WTC11 (cell line): Measurements from ENCODE around the gene B4GALNT1. TPM values are rescaled to one million over a fixed set of nuclear protein-coding genes. Genes with fewer than 3 reads are reported as not detected.

Experiments
- ATAC-seq: fragments of 200-7000 bp; cut with Tn5 transposase; 2 replicates; pipeline ENCODE4 v1.10.0; 2021; ENCODE audit warnings: mild to moderate bottlenecking, moderate library complexity
- CTCF ChIA-PET: fragments of 300-600 bp; sonication (Branson Sonifier 250); formaldehyde crosslinking; loops from one replicate; lab custom pipeline; 2021; ENCODE audit warnings: antibody characterized with exemption; lab: Charles Lee
- POLR2A ChIA-PET: fragments of 350-600 bp; sonication (Branson Sonifier 250); formaldehyde crosslinking; loops from one replicate; lab custom pipeline; 2021; ENCODE audit warnings: antibody characterized with exemption; lab: Charles Lee
- DNase-seq: peaks from one replicate; pipeline ENCODE4 v3.0.0; 2021; ENCODE audit warnings: low spot score
- H3K27ac Mint-ChIP-seq: 2 replicates; pipeline ENCODE4 v1.8.0; 2021; ENCODE audit warnings: mixed read lengths
- H3K27me3 Mint-ChIP-seq: 2 replicates; pipeline ENCODE4 v1.8.0; 2021; ENCODE audit warnings: low read depth, mild to moderate bottlenecking, moderate library complexity, mixed read lengths
- H3K36me3 Mint-ChIP-seq: 2 replicates; pipeline ENCODE4 v1.8.0; 2021; ENCODE audit warnings: mixed read lengths
- H3K4me1 Mint-ChIP-seq: 2 replicates; pipeline ENCODE4 v1.8.0; 2022; ENCODE audit warnings: mixed read lengths
- H3K4me3 Mint-ChIP-seq: 2 replicates; pipeline ENCODE4 v1.8.0; 2021; ENCODE audit warnings: mild to moderate bottlenecking, moderate library complexity, mixed read lengths
- H3K9me3 Mint-ChIP-seq: 2 replicates; pipeline ENCODE4 v1.8.0; 2021; ENCODE audit warnings: mixed read lengths
- ARID4B ChIP-seq: sonication (generic); formaldehyde crosslinking; IDR thresholded peaks from 2 replicates; pipeline ENCODE4 v1.8.0; 2023; ENCODE audit warnings: missing genetic modification reagents, mild to moderate bottlenecking, borderline replicate concordance
- ATF6 ChIP-seq: sonication (generic); formaldehyde crosslinking; IDR thresholded peaks from 2 replicates; pipeline ENCODE4 v1.8.1; 2023; ENCODE audit warnings: mild to moderate bottlenecking, missing genetic modification reagents
- EMX1 ChIP-seq: fragments of 250-450 bp; sonication (Bioruptor Pico); IDR thresholded peaks from 2 replicates; pipeline ENCODE4 v1.8.0; 2021; ENCODE audit warnings: mild to moderate bottlenecking
- FOXP1 ChIP-seq: sonication (generic); formaldehyde crosslinking; IDR thresholded peaks from 2 replicates; pipeline ENCODE4 v1.8.0; 2022; ENCODE audit warnings: missing genetic modification reagents, mild to moderate bottlenecking, moderate library complexity, borderline replicate concordance
- HMGXB4 ChIP-seq: sonication (generic); formaldehyde crosslinking; IDR thresholded peaks from 2 replicates; pipeline ENCODE4 v1.8.1; 2023; ENCODE audit warnings: mild to moderate bottlenecking, moderate library complexity, missing genetic modification reagents
- KAT7 ChIP-seq: sonication (generic); formaldehyde crosslinking; IDR thresholded peaks from 2 replicates; pipeline ENCODE4 v1.8.1; 2023; ENCODE audit warnings: missing genetic modification reagents, mild to moderate bottlenecking, borderline replicate concordance
- MAX ChIP-seq: sonication (generic); formaldehyde crosslinking; IDR thresholded peaks from 2 replicates; pipeline ENCODE4 v1.8.0; 2022; ENCODE audit warnings: mild to moderate bottlenecking, missing genetic modification reagents
- SP1 ChIP-seq: sonication (generic); formaldehyde crosslinking; conservative IDR thresholded peaks from 2 replicates; pipeline ENCODE4 v1.8.1; 2022; ENCODE audit warnings: missing genetic modification reagents
- TEAD1 ChIP-seq: sonication (generic); formaldehyde crosslinking; IDR thresholded peaks from 2 replicates; pipeline ENCODE4 v1.8.0; 2022; ENCODE audit warnings: mild to moderate bottlenecking, missing genetic modification reagents
- USF2 ChIP-seq: sonication (generic); formaldehyde crosslinking; IDR thresholded peaks from 2 replicates; pipeline ENCODE4 v1.8.1; 2023; ENCODE audit warnings: mild to moderate bottlenecking, missing genetic modification reagents, moderate library complexity
- ZMAT4 ChIP-seq: fragments of 250-450 bp; sonication (Bioruptor Pico); IDR thresholded peaks from 2 replicates; pipeline ENCODE4 v1.9.0; 2021; ENCODE audit warnings: mild to moderate bottlenecking
- ZNF396 ChIP-seq: fragments of 250-450 bp; sonication (Bioruptor Pico); IDR thresholded peaks from 2 replicates; pipeline ENCODE4 v1.8.0; 2021; ENCODE audit warnings: mild to moderate bottlenecking, moderate library complexity, borderline replicate concordance
- ZNF423 ChIP-seq: fragments of 250-450 bp; sonication (Bioruptor Pico); IDR thresholded peaks from 2 replicates; pipeline ENCODE4 v2.1.2; 2022; ENCODE audit warnings: mild to moderate bottlenecking, moderate library complexity
- ZNF671 ChIP-seq: fragments of 250-450 bp; sonication (Bioruptor Pico); IDR thresholded peaks from 2 replicates; pipeline ENCODE4 v1.8.0; 2021; ENCODE audit warnings: mild to moderate bottlenecking
- total RNA-seq: library from RNA; stranded (reverse); gene quantifications from 3 replicates; pipeline ENCODE4 v1.2.3, GENCODE V29; 2021

B4GALNT1 gene
- total RNA-seq, 1 experiment from 2014 or later, result 1.2 TPM

GRCh38 chr12:57628280-57629191 lies 4.5 kb downstream of the B4GALNT1 start (continued):
- TF ChIP-seq KAT7 (CRISPR knock-in tag) (no peak), ARID4B (CRISPR knock-in tag) (no peak), SP1 (CRISPR knock-in tag) (no peak), EMX1 (no peak)
- TF ChIP-seq, all 79 proteins: peak for 0

- TF ChIP-seq HMGXB4 (CRISPR knock-in tag) (0 out of 2 replicates have a peak, but pooled peaks have one; percentile 47), ZNF671 (CRISPR knock-in tag) (no peak), ZNF396 (CRISPR knock-in tag) (no peak), USF2 (CRISPR knock-in tag) (peak; percentile 14; the same call in 1 of the 2 replicates), ZMAT4 (no peak), ATF6 (CRISPR knock-in tag) (no peak), FOXP1 (CRISPR knock-in tag) (peak; percentile 64; the same call in 1 of the 2 replicates), MAX (peak; percentile 83), TEAD1 (CRISPR knock-in tag) (no peak), ZNF423 (CRISPR knock-in tag) (no peak)
- CTCF ChIA-PET, result interaction anchor here (0.6 to 2.1 kb wide), 19 partner anchors 8 to 167 kb away, joined by 3 to 14 read pairs (median 4); partner anchors contain the start of genes AGAP2, ARHGEF25 and OS9
- H3K27me3 Mint-ChIP-seq, result peaks cover 100% of the 10 kb centered on the region
- no peaks in the 10 kb centered on the region for H3K9me3 Mint-ChIP-seq
- DNase-seq (peak; percentile 53), ATAC-seq (peak; percentile 8)
- no peak overlapping the region for H3K27ac Mint-ChIP-seq
- peak overlapping the region; percentile 64 for H3K4me3 Mint-ChIP-seq
- H3K36me3 Mint-ChIP-seq, result no peaks in the 10 kb centered on the region
- H3K4me1 Mint-ChIP-seq, result peaks cover 21% of the 10 kb centered on the region
- POLR2A ChIA-PET, result interaction anchor here (1.1 kb wide), 1 partner anchor 8 kb away, joined by 3 read pairs; no protein-coding TSS in a partner anchor
Observed at GRCh38 chr12:57627501-57628279, 5.3 kb downstream of the B4GALNT1 start.
